ENCODE measurements around the gene UNC119B. TPM values are rescaled to one million over a fixed set of nuclear protein-coding genes. Genes with fewer than 3 reads are reported as not detected.
A peak's percentile ranks its signal among the peaks of the same experiment; 100 is the strongest.
"Not testable (repeated sequence)": the region's sequence is repeated elsewhere in the genome, so short reads cannot be mapped to it uniquely, and the experiment has no call there.

Gene UNC119B
- 10 to 100 TPM; 15.7 to 17.8 (median 16.7) TPM for total RNA-seq
- polyA plus RNA-seq = 7.0 TPM
- long read RNA-seq, donor 1, full-length matches to known transcripts = 2 of 2 reads
- long read RNA-seq, donor 1, partial matches to known transcripts = 0 of 2 reads
- long read RNA-seq, donor 1, other reads (novel, unspliced or antisense) = 0 of 2 reads
- long read RNA-seq, donor 2, full-length matches to known transcripts = 1 of 1 reads
- long read RNA-seq, donor 2, partial matches to known transcripts = 0 of 1 reads
- long read RNA-seq, donor 2, other reads (novel, unspliced or antisense) = 0 of 1 reads
- long read RNA-seq, donor 3, full-length matches to known transcripts = 12 of 21 reads
- long read RNA-seq, donor 3, partial matches to known transcripts = 0 of 21 reads
- long read RNA-seq, donor 3, other reads (novel, unspliced or antisense) = 9 of 21 reads
- long read RNA-seq, donor 4, full-length matches to known transcripts = 2 of 2 reads
- long read RNA-seq, donor 4, partial matches to known transcripts = 0 of 2 reads
- long read RNA-seq, donor 4, other reads (novel, unspliced or antisense) = 0 of 2 reads

- Histone ChIP-seq H3K27ac (ENCODE audit: low read length) (peak within 1 kb of the TSS; percentile 86), H3K9me3 (ENCODE audit: control insufficient read depth, low read length) (no peaks in the 10 kb centered on the region), H3K4me1 (ENCODE audit: control insufficient read depth, insufficient read depth, low read length) (peaks cover 11% of the 10 kb centered on the region), H3K27me3 (ENCODE audit: control insufficient read depth, insufficient read depth) (no peaks in the 10 kb centered on the region), H3K4me3 (ENCODE audit: low read length) (peak within 1 kb of the TSS; percentile 92)
- peak; percentile 94 for ATAC-seq
- under 1% methylated on average over 76 of the region's 76 CpGs for WGBS
- intact Hi-C loops (cut with DNase I) = loop anchor here in 2 of 4 donors (5.0 kb wide), 3 partner anchors 63 to 128 kb away; partner anchors contain the start of gene POP5 (in 1 of the 2)
- peak; percentile 82 to 93 (median 90) for DNase-seq
These were observed at the start of gene UNC119B for GRCh38 chr12:120710031-120710804. UNC119B (plus strand) TSS chr12:120710458; CDS start chr12:120710475, 17 bp downstream.

GRCh38 chr12:120661432-120661831 lies 48.8 kb upstream of the UNC119B start:
- no peak for DNase-seq
- Histone ChIP-seq H3K27ac (ENCODE audit: low read length) (no peak overlapping the region), H3K9me3 (ENCODE audit: control insufficient read depth, low read length) (no peaks in the 10 kb centered on the region), H3K4me3 (ENCODE audit: low read length) (no peak overlapping the region), H3K27me3 (ENCODE audit: control insufficient read depth, insufficient read depth) (no peaks in the 10 kb centered on the region), H3K4me1 (ENCODE audit: control insufficient read depth, insufficient read depth, low read length) (no peaks in the 10 kb centered on the region)
- intact Hi-C loops (cut with DNase I) = no loop called here
- ATAC-seq = no peak
- 98% methylated on average over 2 of the region's 2 CpGs for WGBS

- WGBS = 85% methylated on average over 3 of the region's 3 CpGs
- no peak for DNase-seq
- no peak overlapping the region for H3K4me3 ChIP-seq (ENCODE audit: low read length)
- H3K27ac ChIP-seq (ENCODE audit: low read length) = no peak overlapping the region
- no peaks in the 10 kb centered on the region for H3K27me3 ChIP-seq (ENCODE audit: control insufficient read depth, insufficient read depth)
- intact Hi-C loops (cut with DNase I) = no loop called here
- no peaks in the 10 kb centered on the region for H3K4me1 ChIP-seq (ENCODE audit: control insufficient read depth, insufficient read depth, low read length)
- no peak for ATAC-seq
- H3K9me3 ChIP-seq (ENCODE audit: control insufficient read depth, low read length) = no peaks in the 10 kb centered on the region
These were observed 47.4 kb upstream of the UNC119B start for GRCh38 chr12:120662879-120663278.

GRCh38 chr12:120663741-120664140 lies 46.5 kb upstream of the UNC119B start:
- intact Hi-C loops (cut with DNase I) = no loop called here
- Histone ChIP-seq H3K27ac (ENCODE audit: low read length) (no peak overlapping the region), H3K9me3 (ENCODE audit: control insufficient read depth, low read length) (no peaks in the 10 kb centered on the region), H3K27me3 (ENCODE audit: control insufficient read depth, insufficient read depth) (no peaks in the 10 kb centered on the region), H3K4me1 (ENCODE audit: control insufficient read depth, insufficient read depth, low read length) (no peaks in the 10 kb centered on the region), H3K4me3 (ENCODE audit: low read length) (no peak overlapping the region)
- 72% methylated on average over 5 of the region's 5 CpGs for WGBS
- DNase-seq = no peak
- peak in 1 of 2 donors; percentile 26 for ATAC-seq

GRCh38 chr12:120666571-120667390 lies 43.5 kb upstream of the UNC119B start:
- intact Hi-C loops (cut with DNase I) = no loop called here
- 78% methylated on average over 34 of the region's 34 CpGs for WGBS
- peak in 1 of 3 donors; percentile 57 for DNase-seq
- no peaks in the 10 kb centered on the region for H3K27me3 ChIP-seq (ENCODE audit: control insufficient read depth, insufficient read depth)
- H3K9me3 ChIP-seq (ENCODE audit: control insufficient read depth, low read length) = no peaks in the 10 kb centered on the region
- H3K27ac ChIP-seq (ENCODE audit: low read length) = no peak overlapping the region
- no peak overlapping the region for H3K4me3 ChIP-seq (ENCODE audit: low read length)
- no peaks in the 10 kb centered on the region for H3K4me1 ChIP-seq (ENCODE audit: control insufficient read depth, insufficient read depth, low read length)
- peak; percentile 14 to 30 for ATAC-seq

- intact Hi-C loops (cut with DNase I) = no loop called here
- Histone ChIP-seq H3K27me3 (ENCODE audit: control insufficient read depth, insufficient read depth) (no peaks in the 10 kb centered on the region), H3K4me1 (ENCODE audit: control insufficient read depth, insufficient read depth, low read length) (no peaks in the 10 kb centered on the region), H3K27ac (ENCODE audit: low read length) (no peak overlapping the region), H3K9me3 (ENCODE audit: control insufficient read depth, low read length) (no peaks in the 10 kb centered on the region), H3K4me3 (ENCODE audit: low read length) (no peak overlapping the region)
- ATAC-seq (no peak), DNase-seq (no peak)
- WGBS = 87% methylated on average over 20 of the region's 20 CpGs
These were observed 42.0 kb upstream of the UNC119B start for GRCh38 chr12:120668091-120668867.

- Histone ChIP-seq H3K27me3 (ENCODE audit: control insufficient read depth, insufficient read depth) (no peaks in the 10 kb centered on the region), H3K27ac (ENCODE audit: low read length) (no peak overlapping the region), H3K4me1 (ENCODE audit: control insufficient read depth, insufficient read depth, low read length) (no peaks in the 10 kb centered on the region), H3K4me3 (ENCODE audit: low read length) (no peak overlapping the region), H3K9me3 (ENCODE audit: control insufficient read depth, low read length) (no peaks in the 10 kb centered on the region)
- ATAC-seq (peak; percentile 75 to 83), DNase-seq (peak; percentile 62 to 86 (median 75))
- intact Hi-C loops (cut with DNase I) = no loop called here
- WGBS = 50% methylated on average over 19 of the region's 19 CpGs
These were observed 41.1 kb upstream of the UNC119B start for GRCh38 chr12:120668868-120669840.

GRCh38 chr12:120670237-120670636 lies 40.0 kb upstream of the UNC119B start:
- intact Hi-C loops (cut with DNase I); DNase-seq; H3K9me3 ChIP-seq (ENCODE audit: control insufficient read depth, low read length); H3K27me3 ChIP-seq (ENCODE audit: control insufficient read depth, insufficient read depth); H3K4me1 ChIP-seq (ENCODE audit: control insufficient read depth, insufficient read depth, low read length); H3K4me3 ChIP-seq (ENCODE audit: low read length); H3K27ac ChIP-seq (ENCODE audit: low read length); ATAC-seq: not testable (repeated sequence)
- WGBS = 94% methylated on average over 6 of the region's 6 CpGs

GRCh38 chr12:120670667-120671066 lies 39.6 kb upstream of the UNC119B start:
- intact Hi-C loops (cut with DNase I) = no loop called here
- H3K27me3 ChIP-seq (ENCODE audit: control insufficient read depth, insufficient read depth) = no peaks in the 10 kb centered on the region
- H3K27ac ChIP-seq (ENCODE audit: low read length) = no peak overlapping the region
- 94% methylated on average over 5 of the region's 5 CpGs for WGBS
- H3K4me3 ChIP-seq (ENCODE audit: low read length) = no peak overlapping the region
- no peaks in the 10 kb centered on the region for H3K9me3 ChIP-seq (ENCODE audit: control insufficient read depth, low read length)
- ATAC-seq (no peak), DNase-seq (no peak)
- H3K4me1 ChIP-seq (ENCODE audit: control insufficient read depth, insufficient read depth, low read length) = no peaks in the 10 kb centered on the region

Measured in right cardiac atrium (tissue), 5 donors.